Astrocyte of the cerebellum (primary cell): ENCODE measurements around the gene HES1.
A peak's percentile ranks its signal among the peaks of the same experiment; 100 is the strongest.
"Not testable (repeated sequence)": the region's sequence is repeated elsewhere in the genome, so short reads cannot be mapped to it uniquely, and the experiment has no call there.

Experiments
- DNase-seq: peaks from one replicate; pipeline ENCODE4 v3.0.0-alpha.2; 2011; ENCODE audit warnings: low read depth
- H3K4me3 ChIP-seq: 2 replicates; pipeline ENCODE4 v1.5.1; 2011; ENCODE audit warnings: mild to moderate bottlenecking, low read depth, low read length, moderate library complexity
- CTCF ChIP-seq: IDR thresholded peaks from 2 replicates; pipeline ENCODE4 v1.5.1; 2012; ENCODE audit warnings: low read length, low read depth, moderate library complexity, mild to moderate bottlenecking; ENCODE audit errors: missing control alignments
- in situ Hi-C: cut with HindIII; loops from 2 replicates; pipeline ENCODE4 v1.10.0; 2017; ENCODE audit warnings: low sequenced_read_pairs

HES1 gene

GRCh38 chr3:194135806-194136518 lies at the start of gene HES1:
Gene HES1 (plus strand): TSS chr3:194136148. CDS start chr3:194136381, 233 bp downstream.
- no peak for TF ChIP-seq CTCF
- in situ Hi-C loops: no loop called here
- peak; percentile 92 for DNase-seq
- H3K4me3 ChIP-seq: peak within 1 kb of the TSS; percentile 68

- DNase-seq: no peak
- in situ Hi-C loops: no loop called here
- no peak for TF ChIP-seq CTCF
- H3K4me3 ChIP-seq: no peak overlapping the region
Measured at GRCh38 chr3:194086388-194087075, 49.4 kb upstream of the HES1 start.

GRCh38 chr3:194087280-194087679 lies 48.7 kb upstream of the HES1 start:
- no peak for DNase-seq
- no peak for TF ChIP-seq CTCF
- in situ Hi-C loops: no loop called here
- H3K4me3 ChIP-seq: no peak overlapping the region

GRCh38 chr3:194087995-194088855 lies 47.7 kb upstream of the HES1 start:
- TF ChIP-seq CTCF: no peak
- no peak for DNase-seq
- H3K4me3 ChIP-seq: no peak overlapping the region
- in situ Hi-C loops: no loop called here

- DNase-seq: peak; percentile 99
- in situ Hi-C loops: no loop called here
- no peak for TF ChIP-seq CTCF
- H3K4me3 ChIP-seq: no peak overlapping the region
Measured at GRCh38 chr3:194089357-194090177, 46.4 kb upstream of the HES1 start.

- DNase-seq, in situ Hi-C loops: not testable (repeated sequence)
Measured at GRCh38 chr3:194090178-194090555, 45.8 kb upstream of the HES1 start.

More at GRCh38 chr3:194090178-194090555, 45.8 kb upstream of the HES1 start:
- not testable (repeated sequence) for H3K4me3 ChIP-seq
